ENCODE measurements around the gene NACC1. TPM values are rescaled to one million over a fixed set of nuclear protein-coding genes. Genes with fewer than 3 reads are reported as not detected.

The NACC1 gene
- total RNA-seq, 1 experiment from 2014 or later: 60.5 TPM

GRCh38 chr19:13098277-13099072, 19.6 kb upstream of the NACC1 start:
- no peak for DNase-seq (ENCODE audit: low spot score)
- in situ Hi-C loops (cut with HindIII; ENCODE audit: low sequenced_read_pairs): no loop called here

GRCh38 chr19:13099073-13099999, 18.7 kb upstream of the NACC1 start:
- no peak for DNase-seq (ENCODE audit: low spot score)
- in situ Hi-C loops (cut with HindIII; ENCODE audit: low sequenced_read_pairs): no loop called here

GRCh38 chr19:13100031-13100588, 18.0 kb upstream of the NACC1 start:
- in situ Hi-C loops (cut with HindIII; ENCODE audit: low sequenced_read_pairs): no loop called here
- DNase-seq (ENCODE audit: low spot score): no peak

GRCh38 chr19:13100841-13101589, 17.0 kb upstream of the NACC1 start:
- DNase-seq (ENCODE audit: low spot score): no peak
- in situ Hi-C loops (cut with HindIII; ENCODE audit: low sequenced_read_pairs): no loop called here

GRCh38 chr19:13101590-13102415, 16.3 kb upstream of the NACC1 start:
- DNase-seq (ENCODE audit: low spot score): no peak
- in situ Hi-C loops (cut with HindIII; ENCODE audit: low sequenced_read_pairs): no loop called here

- in situ Hi-C loops (cut with HindIII; ENCODE audit: low sequenced_read_pairs): no loop called here
- no peak for DNase-seq (ENCODE audit: low spot score)
Measured at GRCh38 chr19:13102416-13102665, 15.7 kb upstream of the NACC1 start.

- in situ Hi-C loops (cut with HindIII; ENCODE audit: low sequenced_read_pairs): no loop called here
- no peak for DNase-seq (ENCODE audit: low spot score)
Measured at GRCh38 chr19:13102666-13103580, 15.1 kb upstream of the NACC1 start, which contains the start of gene LYL1. LYL1 (minus strand) TSS chr19:13102858; CDS start chr19:13101171, 1,687 bp downstream.

- DNase-seq (ENCODE audit: low spot score): no peak
- in situ Hi-C loops (cut with HindIII; ENCODE audit: low sequenced_read_pairs): no loop called here
Measured at GRCh38 chr19:13103581-13104359, 14.3 kb upstream of the NACC1 start.

- in situ Hi-C loops (cut with HindIII; ENCODE audit: low sequenced_read_pairs): no loop called here
- no peak for DNase-seq (ENCODE audit: low spot score)
Measured at GRCh38 chr19:13104360-13104847, 13.7 kb upstream of the NACC1 start.

GRCh38 chr19:13104848-13105711, 13.0 kb upstream of the NACC1 start:
- DNase-seq (ENCODE audit: low spot score): no peak

GRCh38 chr19:13109361-13110098, 8.5 kb upstream of the NACC1 start:
- no peak for DNase-seq (ENCODE audit: low spot score)
- in situ Hi-C loops (cut with HindIII; ENCODE audit: low sequenced_read_pairs): no loop called here

More at GRCh38 chr19:13104848-13105711, 13.0 kb upstream of the NACC1 start:
- in situ Hi-C loops (cut with HindIII; ENCODE audit: low sequenced_read_pairs): no loop called here

GRCh38 chr19:13110099-13110610, 7.9 kb upstream of the NACC1 start:
- in situ Hi-C loops (cut with HindIII; ENCODE audit: low sequenced_read_pairs): no loop called here
- no peak for DNase-seq (ENCODE audit: low spot score)

GRCh38 chr19:13112555-13112954, 5.5 kb upstream of the NACC1 start:
- in situ Hi-C loops (cut with HindIII; ENCODE audit: low sequenced_read_pairs): no loop called here
- no peak for DNase-seq (ENCODE audit: low spot score)

GRCh38 chr19:13115936-13116281, 2.2 kb upstream of the NACC1 start:
- in situ Hi-C loops (cut with HindIII; ENCODE audit: low sequenced_read_pairs): no loop called here
- no peak for DNase-seq (ENCODE audit: low spot score)

Data from G401 (cell line).